ENCODE results near the gene BPNT1. TPM values are rescaled to one million over a fixed set of nuclear protein-coding genes. Genes with fewer than 3 reads are reported as not detected.
"Not testable (repeated sequence)": the region's sequence is repeated elsewhere in the genome, so short reads cannot be mapped to it uniquely, and the experiment has no call there.

The BPNT1 gene
- total and polyA plus RNA-seq, 2 of the 13 experiments (the other 11 are each of a cell fraction or from before 2014, with no cell fraction given) = 35.2 to 43.9 TPM

DNA sequence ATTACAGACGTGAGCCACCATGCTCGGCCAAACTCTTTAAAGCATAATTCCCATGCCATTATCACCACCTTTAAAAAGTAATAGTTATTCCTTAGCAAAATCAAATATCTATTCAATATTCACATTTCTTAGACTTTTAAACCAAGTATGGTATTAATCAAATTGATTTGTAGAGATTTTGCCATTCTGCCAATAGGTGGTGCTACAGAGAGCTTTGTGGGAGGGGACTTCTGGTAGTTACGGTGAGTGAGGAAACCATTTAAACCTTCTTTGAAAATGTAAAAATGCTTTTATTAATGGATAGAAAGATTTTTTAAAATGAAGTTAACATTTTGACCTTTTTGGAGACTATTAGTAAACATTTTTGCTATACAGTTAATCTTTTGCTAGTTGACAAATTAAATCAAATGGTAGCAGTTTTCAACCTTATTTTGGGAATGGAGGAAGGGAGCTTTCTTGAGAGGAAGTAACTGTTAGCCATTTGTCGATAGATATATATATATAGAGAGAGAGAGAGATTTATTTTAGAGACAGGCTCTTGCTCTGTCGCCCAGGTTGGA lies 23.6 kb upstream of the BPNT1 start (continued):
- 0 out of 2 replicates have a peak, but pooled peaks have one; percentile 20 for TF ChIP-seq EHMT2 (IDR thresholded peaks at IDR 0.05; ENCODE audit: borderline replicate concordance, low read depth, low read length)

DNA sequence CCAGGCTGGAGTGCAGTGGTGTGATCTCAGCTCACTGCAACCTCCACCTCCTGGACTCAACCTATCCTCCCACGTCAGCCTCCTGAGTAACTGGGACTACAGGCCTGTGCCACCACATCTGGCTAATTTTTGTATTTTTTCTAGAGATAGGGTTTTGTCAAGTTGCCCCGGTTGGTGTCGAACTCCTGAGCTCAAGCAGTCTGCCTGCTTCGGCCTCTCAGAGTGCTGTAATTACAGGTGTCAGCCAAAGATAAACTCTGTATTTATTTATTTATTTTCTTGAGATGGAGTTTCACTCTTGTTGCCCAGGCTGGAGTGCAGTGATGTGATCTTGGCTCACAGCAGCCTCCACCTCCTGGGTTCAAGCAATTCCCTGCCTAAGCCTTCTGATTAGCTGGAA lies 23.0 kb upstream of the BPNT1 start:
- ATAC-seq; H3K27me3 ChIP-seq (ENCODE audit: control insufficient read depth in 1 of 2, insufficient read depth in 2 of 2, low read length in 2 of 2); BruUV-seq (replicated peaks); H4K20me1 ChIP-seq (ENCODE audit: insufficient read depth, low read length); DNase-seq (ENCODE audit: low spot score); POLR2A ChIA-PET; H3K4me1 ChIP-seq (ENCODE audit: insufficient read depth, low read length); intact Hi-C loops (cut with micrococcal nuclease; ENCODE audit: unreplicated experiment); H3K9ac ChIP-seq (ENCODE audit: insufficient read depth, low read depth, low read length); in situ Hi-C loops (cut with HindIII; ENCODE audit: extremely low pct_ligation_motif_present, low pct_unique_long_range_greater_than_20kb); H3K27ac ChIP-seq (ENCODE audit: extremely low read length, insufficient read depth, low read length); FAIRE-seq; H3K79me2 ChIP-seq (ENCODE audit: insufficient read depth, low read length); H3K9me3 ChIP-seq (ENCODE audit: low read length); CTCF ChIA-PET (ENCODE audit: low intra/inter-chr PET ratio, low total read pairs); H3K4me3 ChIP-seq (replicated peaks in 1 of 3; ENCODE audit: insufficient read depth in 1 of 3, low read depth in 2 of 3, low read length in 3 of 3); H3K4me2 ChIP-seq (ENCODE audit: low read depth, low read length); H2AFZ ChIP-seq (ENCODE audit: low read length): not testable (repeated sequence)
- WGBS (ENCODE audit: low lambda C conversion rate) = 99% methylated on average over 4 of the region's 4 CpGs
- H3K36me3 ChIP-seq (replicated peaks in 1 of 2; ENCODE audit: control insufficient read depth in 1 of 2, insufficient read depth in 2 of 2, low read length in 2 of 2) = peaks cover 9 to 47% of the 10 kb centered on the region in 2 experiments

DNA sequence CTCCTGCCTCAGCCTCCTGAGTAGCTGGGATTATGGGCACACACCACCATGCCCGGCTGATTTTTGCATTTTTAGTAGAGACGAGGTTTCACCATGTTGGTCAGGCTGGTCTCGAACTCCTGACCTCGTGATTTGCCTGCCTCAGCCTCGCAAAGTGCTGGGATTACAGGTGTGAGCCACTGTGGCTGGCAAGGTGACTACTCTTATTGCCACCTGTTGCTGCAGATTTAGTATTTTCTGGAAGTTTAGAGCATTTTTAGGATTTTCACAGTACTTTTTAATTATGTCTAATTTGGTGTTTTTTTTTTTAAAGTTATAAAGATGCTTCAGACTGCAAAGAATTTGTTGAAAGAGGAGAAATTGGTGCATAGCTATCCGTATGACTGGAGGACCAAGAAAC lies 20.9 kb upstream of the BPNT1 start:
- H3K4me3 ChIP-seq (replicated peaks in 1 of 3; ENCODE audit: insufficient read depth in 1 of 3, low read depth in 2 of 3, low read length in 3 of 3); ATAC-seq; in situ Hi-C loops (cut with HindIII; ENCODE audit: extremely low pct_ligation_motif_present, low pct_unique_long_range_greater_than_20kb); H3K79me2 ChIP-seq (ENCODE audit: insufficient read depth, low read length); H3K4me2 ChIP-seq (ENCODE audit: low read depth, low read length); BruUV-seq (replicated peaks); DNase-seq (ENCODE audit: low spot score); H3K9ac ChIP-seq (ENCODE audit: insufficient read depth, low read depth, low read length); FAIRE-seq; H3K4me1 ChIP-seq (ENCODE audit: insufficient read depth, low read length); POLR2A ChIA-PET; intact Hi-C loops (cut with micrococcal nuclease; ENCODE audit: unreplicated experiment); H4K20me1 ChIP-seq (ENCODE audit: insufficient read depth, low read length); H2AFZ ChIP-seq (ENCODE audit: low read length); H3K27me3 ChIP-seq (ENCODE audit: control insufficient read depth in 1 of 2, insufficient read depth in 2 of 2, low read length in 2 of 2); H3K27ac ChIP-seq (ENCODE audit: extremely low read length, insufficient read depth, low read length); H3K9me3 ChIP-seq (ENCODE audit: low read length); CTCF ChIA-PET (ENCODE audit: low intra/inter-chr PET ratio, low total read pairs): not testable (repeated sequence)
- 97% methylated on average over 6 of the region's 6 CpGs for WGBS (ENCODE audit: low lambda C conversion rate)
- H3K36me3 ChIP-seq (replicated peaks in 1 of 2; ENCODE audit: control insufficient read depth in 1 of 2, insufficient read depth in 2 of 2, low read length in 2 of 2) = peaks cover 13 to 60% of the 10 kb centered on the region in 2 experiments

Data from HepG2 (cell line).